HG03280 (cell line): ENCODE data around the gene POU6F2.
"Not testable (repeated sequence)": the region's sequence is repeated elsewhere in the genome, so short reads cannot be mapped to it uniquely, and the experiment has no call there.

ENCODE experiments used
- ATAC-seq: cut with Tn5 transposase; IDR thresholded peaks from one replicate; pipeline ENCODE4 v1.9.1; 2021; ENCODE audit warnings: mild to moderate bottlenecking, moderate library complexity; ENCODE audit not compliant: unreplicated experiment

POU6F2 gene

GRCh38 chr7:39184391-39184790 lies 206.7 kb downstream of the POU6F2 start:
- no peak for ATAC-seq

DNA sequence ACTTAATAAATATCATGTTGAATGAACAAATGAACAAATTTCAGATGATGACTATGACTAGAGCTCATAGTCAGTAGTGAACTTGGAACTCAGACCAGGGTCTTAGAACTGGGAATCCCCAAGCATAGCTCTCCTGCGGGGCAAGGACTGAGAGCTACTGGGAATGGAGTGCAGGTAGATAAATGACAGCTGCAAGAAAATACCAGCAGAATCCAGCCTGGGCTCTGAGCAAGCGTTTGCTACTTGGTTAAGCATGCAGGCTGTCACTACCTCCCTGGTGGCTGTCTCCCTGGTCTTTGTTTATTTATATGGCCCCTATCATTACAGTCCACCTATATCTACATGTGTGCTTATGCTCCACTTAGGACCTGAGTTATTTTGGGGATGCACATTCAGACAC lies 208.4 kb downstream of the POU6F2 start:
- ATAC-seq: no peak

DNA sequence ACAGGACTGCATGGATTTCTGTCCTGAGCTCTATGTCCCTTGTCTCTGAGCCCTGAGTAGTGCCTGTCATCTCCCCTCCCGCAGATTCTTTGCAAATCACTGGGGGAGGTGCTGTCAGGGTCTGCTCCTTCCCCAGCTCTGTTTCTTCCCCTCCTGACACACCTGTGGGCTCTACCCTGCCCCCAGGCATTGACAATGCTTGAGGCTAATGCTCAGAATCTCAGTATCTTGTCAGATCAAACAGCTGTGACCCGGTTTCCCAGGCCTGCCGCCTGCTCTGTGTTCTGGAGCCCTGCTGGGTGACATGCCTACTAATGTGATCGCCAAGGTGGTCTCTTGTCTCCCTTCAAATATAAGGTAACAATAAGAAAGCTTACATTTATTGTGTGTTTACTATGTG lies 209.0 kb downstream of the POU6F2 start:
- ATAC-seq: no peak

GRCh38 chr7:39187130-39187529 lies 209.4 kb downstream of the POU6F2 start:
- ATAC-seq: no peak

GRCh38 chr7:39192476-39192875 lies 214.8 kb downstream of the POU6F2 start:
- ATAC-seq: no peak

DNA sequence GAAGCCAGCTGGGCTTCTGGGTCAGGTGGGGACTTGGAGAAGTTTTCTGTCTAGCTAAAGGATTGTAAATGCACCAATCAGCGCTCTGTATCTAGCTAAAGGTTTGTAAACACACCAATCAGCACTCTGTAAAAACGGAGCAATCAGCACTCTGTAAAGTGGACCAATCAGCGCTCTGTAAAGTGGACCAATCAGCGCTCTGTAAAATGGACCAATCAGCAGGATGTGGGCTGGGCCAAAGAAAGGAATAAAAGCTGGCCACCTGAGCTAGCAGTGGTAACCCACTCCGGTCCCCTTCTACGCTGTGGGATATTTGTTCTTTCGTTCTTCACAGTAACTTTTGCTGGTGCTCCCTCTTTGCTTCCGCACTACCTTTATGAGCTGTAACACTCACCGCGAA lies 216.7 kb downstream of the POU6F2 start:
- ATAC-seq: not testable (repeated sequence)

DNA sequence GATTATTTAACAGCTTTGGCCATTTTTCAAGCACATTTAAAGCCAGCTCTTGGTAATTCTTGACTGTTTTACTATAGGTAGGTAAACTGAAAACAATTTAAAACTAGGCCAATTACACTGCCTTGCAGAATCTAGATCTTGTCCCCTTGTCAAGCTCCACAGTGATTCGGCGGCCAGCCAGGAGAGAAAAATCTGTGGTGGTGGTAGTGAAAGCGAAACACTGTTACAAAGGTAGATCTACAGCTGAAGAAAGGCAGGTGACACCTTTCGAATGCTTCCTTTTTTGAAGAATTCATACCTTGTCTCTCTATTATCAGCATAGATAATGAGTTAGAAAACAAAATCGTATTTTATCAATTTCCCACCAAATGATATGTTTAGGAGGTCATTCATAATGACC lies 218.3 kb downstream of the POU6F2 start:
- no peak for ATAC-seq

GRCh38 chr7:39197831-39198230 lies 220.1 kb downstream of the POU6F2 start:
- ATAC-seq: no peak

- ATAC-seq: no peak
These were observed 220.8 kb downstream of the POU6F2 start for GRCh38 chr7:39198556-39198955.

GRCh38 chr7:39199006-39199405 lies 221.3 kb downstream of the POU6F2 start:
- ATAC-seq: no peak

- no peak for ATAC-seq
These were observed 222.2 kb downstream of the POU6F2 start for GRCh38 chr7:39199951-39200350.

DNA sequence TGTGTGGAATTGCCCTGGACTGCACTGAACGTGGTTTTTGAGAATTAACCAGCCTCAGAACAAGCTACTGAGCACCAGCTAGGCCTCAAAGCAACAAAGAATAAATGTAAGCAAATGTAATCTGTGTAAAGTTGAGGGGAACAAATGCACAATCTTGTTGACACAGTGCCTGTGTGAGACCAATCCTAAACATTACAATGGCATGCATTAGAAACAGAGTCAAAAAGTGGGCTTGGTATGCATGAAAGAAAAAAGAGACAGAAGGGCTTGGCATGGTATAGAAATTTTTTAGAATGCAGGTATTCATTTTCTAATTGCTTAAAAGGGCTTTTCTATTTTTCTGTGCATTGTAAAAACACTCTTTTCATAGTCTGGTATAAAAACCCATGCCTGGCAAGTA lies 224.3 kb downstream of the POU6F2 start:
- ATAC-seq: no peak

DNA sequence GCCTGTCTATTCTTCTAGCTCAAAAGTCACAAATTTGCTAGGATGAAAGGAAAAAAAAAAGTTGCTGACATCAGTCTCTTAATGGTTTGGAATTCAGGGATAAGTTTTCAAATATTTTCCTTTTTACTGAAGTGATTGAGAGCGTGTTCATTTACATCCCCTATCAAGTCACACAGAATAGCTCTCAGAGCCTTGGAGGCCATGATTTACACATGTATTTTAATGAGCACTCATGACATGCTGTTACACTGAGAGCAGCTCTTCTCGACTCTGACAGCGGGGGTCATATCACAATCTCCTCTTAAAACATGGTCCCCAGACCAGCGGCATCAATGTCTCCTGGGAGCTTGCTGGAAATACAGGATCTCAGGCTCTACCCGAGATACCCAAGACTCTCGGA lies 232.7 kb downstream of the POU6F2 start:
- ATAC-seq: no peak

- no peak for ATAC-seq
These were observed 233.9 kb downstream of the POU6F2 start for GRCh38 chr7:39211581-39211980.

- ATAC-seq: no peak
These were observed 235.2 kb downstream of the POU6F2 start for GRCh38 chr7:39212876-39213275.

GRCh38 chr7:39217783-39218182 lies 240.1 kb downstream of the POU6F2 start:
- no peak for ATAC-seq

DNA sequence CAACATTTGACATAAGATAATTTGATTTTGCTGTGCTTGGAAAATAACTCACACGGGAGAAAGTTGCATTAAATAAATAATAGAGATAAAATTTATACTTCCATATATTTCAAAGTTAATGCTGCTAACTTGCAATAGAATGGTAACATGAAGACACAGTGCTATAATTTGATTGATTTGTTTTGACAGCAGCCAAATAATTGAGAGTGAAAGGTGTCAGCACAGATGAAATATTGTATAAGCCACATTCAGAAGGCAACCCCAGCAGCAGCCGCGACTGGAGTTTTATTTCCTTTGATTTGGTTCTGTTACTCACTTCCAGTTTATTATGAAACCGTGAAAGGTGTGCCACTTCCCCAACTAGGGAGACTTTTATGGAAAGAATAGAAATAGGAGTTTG lies 242.2 kb downstream of the POU6F2 start:
- ATAC-seq: no peak

GRCh38 chr7:39221901-39222300 lies 244.2 kb downstream of the POU6F2 start:
- no peak for ATAC-seq

DNA sequence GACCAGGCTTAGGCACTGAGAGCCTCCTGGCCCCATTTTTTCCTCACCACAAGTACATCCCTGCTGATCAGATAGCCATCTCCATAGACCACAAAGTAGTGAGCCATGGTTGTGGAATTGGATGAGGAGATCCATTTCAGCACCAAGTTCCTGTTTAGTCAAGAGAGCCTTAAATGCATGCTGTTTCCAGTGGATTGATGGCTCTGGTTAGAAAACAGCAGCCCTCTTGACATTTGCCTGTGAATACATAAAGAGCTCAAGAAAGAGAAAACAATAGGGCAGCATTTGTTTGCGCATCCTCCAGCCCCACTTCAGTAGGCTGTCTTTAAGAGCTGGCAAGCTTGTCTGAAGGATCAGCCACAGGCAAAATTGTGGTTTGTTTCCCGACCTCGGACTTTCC lies 251.2 kb downstream of the POU6F2 start:
- no peak for ATAC-seq

- ATAC-seq: no peak
These were observed 256.3 kb downstream of the POU6F2 start for GRCh38 chr7:39233851-39234529.

DNA sequence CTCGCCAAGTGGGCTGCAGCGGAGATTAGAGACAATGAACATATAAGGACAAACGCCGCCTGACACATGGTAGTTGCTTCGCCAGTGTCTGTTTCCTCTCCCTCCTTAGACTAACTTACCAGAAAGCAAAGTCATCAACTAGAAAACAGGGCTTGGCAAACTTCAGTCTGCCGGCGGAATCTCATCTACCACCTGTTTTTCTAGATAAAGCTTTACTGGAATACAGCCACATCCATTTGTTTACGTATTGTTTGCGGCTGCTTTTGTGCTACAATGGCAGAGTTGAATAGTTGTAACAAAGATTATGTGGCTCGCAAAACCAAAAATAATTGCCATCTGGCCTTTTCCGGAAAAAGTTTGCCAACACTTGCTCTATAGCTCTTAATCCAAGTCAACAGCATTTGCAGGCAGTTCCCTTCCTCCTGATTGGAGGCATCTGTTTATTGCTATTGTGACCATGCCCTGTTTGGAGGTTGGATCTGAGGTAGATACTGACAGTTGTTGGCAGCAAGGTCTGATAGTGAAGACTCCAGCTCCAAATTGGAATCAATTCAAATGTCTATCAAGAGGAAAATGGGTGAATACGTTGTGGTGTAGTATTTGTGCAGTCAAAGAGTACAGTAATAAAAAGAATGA lies 260.6 kb downstream of the POU6F2 start:
- no peak for ATAC-seq

- ATAC-seq: no peak
These were observed 263.2 kb downstream of the POU6F2 start for GRCh38 chr7:39240864-39241263.

DNA sequence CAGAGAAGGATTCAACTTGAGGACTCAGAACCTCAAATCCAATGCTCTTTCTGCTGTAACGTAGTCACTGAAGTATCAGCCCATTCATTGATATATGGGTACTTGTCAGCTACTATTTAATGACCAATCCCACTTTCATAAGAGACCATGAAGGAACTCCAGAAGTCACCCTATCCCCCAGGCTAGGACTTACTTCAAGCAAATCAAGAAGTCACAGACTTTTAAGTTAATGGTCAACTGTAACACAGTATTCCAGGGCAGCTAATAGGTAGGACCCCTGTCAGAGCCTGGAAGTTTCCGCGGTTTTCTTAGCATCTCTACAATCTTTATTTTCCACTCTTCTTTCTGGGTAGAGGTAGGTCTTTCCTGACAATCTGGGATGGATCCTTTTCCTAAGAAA lies 269.9 kb downstream of the POU6F2 start:
- ATAC-seq: no peak
